ENCODE data around the gene ADSS2. TPM values are rescaled to one million over a fixed set of nuclear protein-coding genes. Genes with fewer than 3 reads are reported as not detected.
"Not testable (repeated sequence)": the region's sequence is repeated elsewhere in the genome, so short reads cannot be mapped to it uniquely, and the experiment has no call there.

Gene ADSS2
- 10 to 100 TPM; 56.2 to 68.2 (median 65.5) TPM for polyA plus RNA-seq (ENCODE audit: insufficient read length in 4 of 4)

DNA sequence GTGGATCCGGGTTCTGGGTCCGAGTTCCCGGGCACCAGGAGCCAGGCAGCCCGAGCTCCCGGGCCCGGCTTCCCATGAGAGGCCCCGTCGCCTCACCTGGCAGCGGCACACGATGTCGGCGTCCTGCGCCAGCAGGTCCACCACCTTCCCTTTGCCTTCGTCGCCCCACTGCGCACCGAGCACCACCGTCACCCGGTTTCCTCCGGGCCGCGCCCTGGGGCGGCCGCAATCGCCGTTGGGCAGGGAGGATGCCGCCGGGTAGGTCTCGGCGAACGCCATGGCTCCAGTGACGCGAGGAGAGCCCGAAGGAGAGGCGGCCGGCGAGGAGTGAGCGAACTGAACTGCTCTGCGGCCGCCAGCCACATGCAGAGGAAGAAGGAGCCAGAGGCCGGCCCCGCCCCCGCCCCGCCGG lies at the start of gene ADSS2:
Gene ADSS2, minus strand, starts transcription at position 371 of the 412 bp plus-strand sequence. Its CDS starts 92 bp downstream, at position 279.
- DNase-seq (ENCODE audit: low read depth in 4 of 4, low spot score in 3 of 4), result no peak

DNA sequence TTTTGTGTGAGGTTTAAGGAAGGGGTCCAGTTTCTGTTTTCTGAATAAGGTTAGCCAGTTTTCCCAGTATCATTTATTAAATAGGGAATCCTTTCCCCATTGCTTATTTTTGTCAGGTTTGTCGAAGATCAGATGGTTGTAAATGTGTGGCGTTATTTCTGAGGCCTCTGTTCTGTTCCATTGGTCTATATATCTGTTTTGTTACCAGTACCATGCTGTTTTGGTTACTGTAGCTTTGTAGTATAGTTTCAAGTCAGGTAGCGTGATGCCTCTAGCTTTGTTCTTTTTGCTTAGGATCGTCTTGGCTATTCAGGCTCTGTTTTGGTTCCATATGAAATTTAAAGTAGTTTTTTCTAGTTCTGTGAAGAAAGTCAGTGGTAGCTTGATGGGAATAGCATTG lies 48.8 kb upstream of the ADSS2 start:
- not testable (repeated sequence) for DNase-seq (ENCODE audit: low read depth in 4 of 4, low spot score in 3 of 4)

DNA sequence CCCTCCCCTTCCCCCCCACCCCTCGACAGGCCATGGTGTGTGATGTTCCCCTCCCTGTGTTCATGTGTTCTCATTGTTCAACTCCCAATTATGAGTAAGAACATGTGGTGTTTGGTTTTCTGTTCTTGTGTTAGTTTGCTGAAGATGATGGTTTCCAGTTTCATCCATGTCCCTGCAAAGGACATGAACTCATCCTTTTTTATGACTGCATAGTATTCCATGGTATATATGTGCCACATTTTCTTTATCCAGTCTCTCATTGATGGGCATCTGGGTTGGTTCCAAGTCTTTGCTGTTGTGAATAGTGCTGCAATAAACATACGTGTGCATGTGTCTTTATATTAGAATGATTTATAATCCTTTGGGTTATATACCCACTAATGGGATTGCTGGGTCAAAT lies 47.8 kb upstream of the ADSS2 start:
- DNase-seq (ENCODE audit: low read depth in 4 of 4, low spot score in 3 of 4), result not testable (repeated sequence)

DNA sequence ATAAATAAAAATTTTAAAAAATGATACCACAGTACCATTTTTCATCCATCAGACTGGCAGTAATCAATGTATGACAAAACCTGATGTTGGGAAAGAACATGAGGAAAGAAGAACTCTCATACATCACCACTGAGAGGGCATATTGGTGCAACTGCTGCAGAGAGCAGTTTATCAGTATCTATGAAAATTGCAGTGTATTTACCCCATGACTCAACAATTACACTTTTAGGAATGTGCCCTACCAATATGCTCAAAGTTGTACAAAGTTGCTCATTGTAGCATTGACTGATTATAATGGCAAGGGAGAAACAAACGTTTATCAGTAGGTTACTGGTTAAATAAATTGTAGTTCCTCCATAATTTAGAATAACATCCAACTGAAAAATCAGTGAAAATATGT lies 46.1 kb upstream of the ADSS2 start:
- DNase-seq (ENCODE audit: low read depth in 4 of 4, low spot score in 3 of 4), result no peak

DNA sequence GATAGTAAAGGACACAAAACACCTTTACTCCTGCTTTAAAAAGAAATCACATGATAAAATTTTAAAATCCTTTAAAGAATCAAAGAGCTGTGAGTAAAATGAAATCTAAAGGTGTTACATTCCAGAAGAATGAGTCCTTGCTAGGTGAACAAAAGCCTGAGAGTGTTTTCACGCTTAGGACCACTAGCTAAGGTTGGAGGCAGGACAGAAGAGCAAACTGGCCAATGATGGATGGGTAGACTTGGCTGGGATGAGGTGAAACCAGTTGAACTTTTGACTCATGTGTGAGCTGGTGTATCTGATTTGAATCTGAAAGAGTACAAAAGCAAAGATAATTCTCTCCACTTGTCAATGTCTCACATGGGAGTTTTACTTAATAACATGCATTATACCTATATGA lies 44.5 kb upstream of the ADSS2 start:
- no peak for DNase-seq (ENCODE audit: low read depth in 4 of 4, low spot score in 3 of 4)

DNA sequence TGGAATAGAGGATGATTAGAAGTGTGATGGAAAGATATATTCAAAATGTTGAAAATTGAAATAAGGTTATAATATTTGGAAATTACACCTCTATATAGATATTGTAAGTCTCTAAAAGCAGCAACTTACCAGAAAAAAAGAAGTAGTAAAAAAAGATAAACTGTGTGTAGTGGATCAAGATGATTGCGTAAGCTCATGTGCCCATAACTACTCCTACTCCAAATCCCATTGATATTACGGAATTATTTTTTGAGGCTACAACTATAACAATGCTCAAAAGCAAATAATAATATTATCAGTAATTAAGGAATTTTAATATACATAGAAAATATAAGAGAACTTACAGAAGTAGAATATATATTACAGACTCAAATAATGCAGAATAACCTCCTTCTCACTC lies 42.9 kb upstream of the ADSS2 start:
- no peak for DNase-seq (ENCODE audit: low read depth in 4 of 4, low spot score in 3 of 4)

DNA sequence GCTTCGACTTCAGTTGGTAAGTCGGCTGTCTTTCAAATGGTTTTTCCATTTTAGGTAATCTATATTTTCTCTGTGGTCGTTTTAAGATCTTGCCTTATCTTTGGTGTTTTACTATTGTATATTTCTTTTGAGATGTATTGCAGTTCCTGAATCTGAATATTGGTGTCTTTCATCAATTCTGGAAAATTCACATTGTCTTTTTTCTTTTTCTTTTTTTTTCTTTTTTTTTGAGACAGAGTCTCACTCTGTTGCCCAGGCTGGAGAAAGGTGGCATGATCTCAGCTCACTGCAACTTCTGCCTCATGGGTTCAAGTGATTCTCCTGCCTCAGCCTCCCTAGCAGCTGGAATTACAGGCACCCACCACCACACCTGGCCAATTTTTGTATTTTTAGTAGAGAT lies 33.3 kb upstream of the ADSS2 start:
- not testable (repeated sequence) for DNase-seq (ENCODE audit: low read depth in 4 of 4, low spot score in 3 of 4)

DNA sequence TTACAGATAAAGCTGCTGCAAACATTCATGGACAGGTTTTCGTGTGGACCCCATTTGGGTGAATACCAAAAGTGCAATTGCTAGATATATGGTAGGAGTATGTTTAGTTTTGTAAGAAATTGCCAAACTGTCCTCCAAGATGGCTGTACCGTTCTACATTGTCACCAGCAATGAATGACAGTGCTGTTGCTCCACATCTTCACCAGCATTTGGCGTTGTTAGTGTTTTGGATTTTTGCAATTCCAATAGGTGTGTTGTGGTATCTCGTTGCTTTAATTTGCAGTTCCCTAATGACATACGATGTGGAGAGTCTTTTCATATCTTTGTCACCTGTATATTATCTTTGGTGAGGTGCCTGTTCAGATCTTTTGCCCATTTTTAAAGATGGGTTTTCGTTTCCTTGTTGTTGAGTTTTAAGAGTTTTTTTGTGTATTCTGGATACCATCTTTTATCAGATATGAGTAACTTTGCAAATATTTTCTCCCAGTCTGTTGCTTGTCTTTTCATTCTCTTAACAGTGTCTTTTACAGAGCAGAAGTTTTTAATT lies 21.4 kb upstream of the ADSS2 start:
- no peak for DNase-seq (ENCODE audit: low read depth in 4 of 4, low spot score in 3 of 4)

DNA sequence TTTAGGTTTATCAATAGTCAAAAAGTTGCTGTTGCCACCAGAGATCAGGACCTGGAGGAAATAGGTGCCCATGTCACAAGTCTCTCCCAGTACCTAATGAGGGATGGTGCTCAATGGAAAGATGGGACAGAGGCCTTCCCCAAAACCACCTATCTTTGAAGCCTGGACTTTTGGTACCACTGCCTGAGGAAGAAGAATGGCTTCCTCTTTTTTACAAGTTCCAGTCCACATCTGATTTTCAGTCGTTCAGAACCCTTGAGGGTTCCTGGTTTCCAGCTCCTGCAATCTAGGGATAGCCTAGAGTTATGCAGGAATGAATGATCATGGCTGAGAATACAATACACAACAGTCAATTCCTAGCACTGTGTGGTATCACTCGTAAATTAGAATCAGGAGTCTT lies 15.0 kb upstream of the ADSS2 start:
- DNase-seq (ENCODE audit: low read depth in 4 of 4, low spot score in 3 of 4), result no peak

DNA sequence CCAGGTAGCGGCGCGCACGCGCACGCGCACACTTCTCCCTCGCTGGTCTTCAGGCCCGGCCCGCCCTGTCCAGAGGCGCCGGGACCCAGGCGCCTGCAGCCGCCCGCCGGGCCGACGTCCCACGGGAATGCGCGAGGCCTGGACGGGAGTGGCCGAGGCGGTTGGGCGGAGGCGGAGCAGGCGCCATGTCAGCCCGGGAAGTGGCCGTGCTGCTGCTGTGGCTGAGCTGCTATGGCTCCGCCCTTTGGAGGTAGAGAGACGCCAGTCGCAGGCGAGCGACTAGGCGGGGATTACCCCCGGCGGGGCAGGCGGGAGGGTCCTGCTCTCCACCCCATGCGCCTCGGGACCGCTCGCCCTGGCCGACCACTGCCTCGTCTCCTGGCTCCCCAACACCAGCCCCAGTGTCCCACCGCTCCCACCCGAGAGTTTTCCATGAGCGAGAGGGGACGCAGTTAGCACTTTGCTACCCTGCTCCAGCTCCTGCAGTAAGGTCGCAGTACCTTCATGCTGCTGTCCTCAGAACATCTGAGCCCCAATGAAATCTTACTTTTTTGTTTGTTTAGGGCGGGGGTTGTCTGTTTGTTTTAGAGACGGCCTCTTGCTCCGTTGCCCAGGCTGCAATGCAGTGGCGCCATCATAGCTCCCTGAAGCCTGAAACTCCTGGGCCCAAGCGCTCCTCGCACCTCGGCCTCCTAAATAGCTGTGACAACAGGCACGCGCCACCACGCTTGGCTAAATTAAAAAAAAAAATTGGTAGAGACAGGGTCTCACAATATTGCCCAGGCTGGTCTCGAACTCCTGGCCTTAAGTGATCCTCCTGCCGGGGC lies 9.7 kb upstream of the ADSS2 start, which contains the start of gene CATSPERE:
Gene CATSPERE, plus strand, starts transcription at position 29 of the 827 bp plus-strand sequence. Its CDS starts 157 bp downstream, at position 186.
- DNase-seq (ENCODE audit: low read depth in 4 of 4, low spot score in 3 of 4), result peak; percentile 67 to 76 (median 74)

DNA sequence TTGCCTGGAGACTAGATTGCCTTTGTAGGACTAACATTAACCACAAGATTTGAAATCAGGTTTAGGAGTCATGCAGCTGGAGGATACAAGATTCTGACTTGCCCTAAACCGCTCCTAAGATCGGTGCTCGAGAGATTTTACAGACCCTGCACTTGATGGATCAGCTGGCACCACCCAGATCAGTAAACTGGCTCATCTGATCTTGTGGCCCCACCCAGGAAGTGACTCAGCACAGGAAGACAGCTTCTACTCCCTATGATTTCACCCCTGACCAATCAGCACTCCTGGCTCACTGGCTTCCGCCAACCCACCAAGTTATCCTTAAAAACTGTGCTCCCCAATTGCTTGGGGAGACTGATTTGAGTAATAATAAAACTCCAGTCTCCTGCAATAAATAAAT lies 8.5 kb upstream of the ADSS2 start:
- no peak for DNase-seq (ENCODE audit: low read depth in 4 of 4, low spot score in 3 of 4)

DNA sequence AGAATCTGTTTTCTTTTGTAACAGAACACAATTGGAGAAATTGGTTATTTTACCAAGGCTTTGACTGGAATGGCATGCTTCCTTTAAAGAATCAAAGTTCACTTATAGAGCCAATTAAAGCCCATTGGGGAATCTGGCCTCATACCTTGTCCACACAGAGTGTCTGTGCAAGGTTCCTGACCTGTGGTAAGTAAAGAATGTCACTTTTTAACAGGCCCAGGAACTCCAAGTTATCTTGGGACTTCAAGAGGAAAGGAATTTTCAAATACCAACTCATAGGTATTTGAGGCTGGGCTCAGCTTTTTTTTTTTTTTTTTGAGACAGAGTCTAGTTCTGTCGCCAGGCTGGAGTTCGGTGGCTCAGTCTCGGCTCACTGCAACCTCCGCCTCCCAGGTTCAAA lies 7.1 kb upstream of the ADSS2 start:
- DNase-seq (ENCODE audit: low read depth in 4 of 4, low spot score in 3 of 4), result no peak

DNA sequence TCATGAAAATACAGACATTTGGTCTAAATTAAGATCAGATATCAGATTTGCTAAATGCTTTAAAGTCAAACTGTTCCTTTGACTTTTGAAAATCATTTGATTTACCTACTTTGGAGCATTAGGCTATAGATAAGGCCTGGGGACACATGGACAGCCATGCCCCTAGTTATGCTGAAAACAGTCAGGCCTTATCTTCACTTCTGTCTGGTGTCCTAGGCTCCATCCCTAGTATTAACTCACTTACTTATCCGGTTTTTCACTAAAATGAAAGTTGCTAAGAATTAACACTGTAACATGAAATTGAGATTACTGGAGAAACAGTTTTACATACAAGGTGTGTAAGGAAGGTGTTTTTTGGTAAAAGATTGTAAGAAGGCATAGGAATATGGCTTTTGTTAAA lies 4.9 kb upstream of the ADSS2 start:
- no peak for DNase-seq (ENCODE audit: low read depth in 4 of 4, low spot score in 3 of 4)

DNA sequence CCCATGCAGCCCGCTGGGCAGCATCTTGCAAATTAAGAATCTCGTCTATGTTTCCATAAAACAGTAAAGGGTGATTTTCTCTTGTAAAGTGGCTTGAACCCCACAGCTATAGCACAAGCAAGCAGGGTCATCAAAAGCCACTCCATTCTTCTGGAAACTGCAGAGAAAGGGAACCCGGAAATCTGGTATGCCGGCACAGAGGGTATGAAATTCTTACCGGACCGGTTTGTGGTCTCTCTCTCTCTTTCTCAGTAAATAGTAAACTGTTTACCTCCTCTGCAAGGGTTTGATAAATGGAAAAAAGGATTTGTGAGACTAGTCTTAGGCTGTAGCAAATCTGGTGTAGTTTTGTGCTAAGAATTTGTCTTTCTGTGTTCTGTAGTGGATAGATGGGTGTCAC lies 2.7 kb upstream of the ADSS2 start:
- DNase-seq (ENCODE audit: low read depth in 4 of 4, low spot score in 3 of 4), result no peak

DNA sequence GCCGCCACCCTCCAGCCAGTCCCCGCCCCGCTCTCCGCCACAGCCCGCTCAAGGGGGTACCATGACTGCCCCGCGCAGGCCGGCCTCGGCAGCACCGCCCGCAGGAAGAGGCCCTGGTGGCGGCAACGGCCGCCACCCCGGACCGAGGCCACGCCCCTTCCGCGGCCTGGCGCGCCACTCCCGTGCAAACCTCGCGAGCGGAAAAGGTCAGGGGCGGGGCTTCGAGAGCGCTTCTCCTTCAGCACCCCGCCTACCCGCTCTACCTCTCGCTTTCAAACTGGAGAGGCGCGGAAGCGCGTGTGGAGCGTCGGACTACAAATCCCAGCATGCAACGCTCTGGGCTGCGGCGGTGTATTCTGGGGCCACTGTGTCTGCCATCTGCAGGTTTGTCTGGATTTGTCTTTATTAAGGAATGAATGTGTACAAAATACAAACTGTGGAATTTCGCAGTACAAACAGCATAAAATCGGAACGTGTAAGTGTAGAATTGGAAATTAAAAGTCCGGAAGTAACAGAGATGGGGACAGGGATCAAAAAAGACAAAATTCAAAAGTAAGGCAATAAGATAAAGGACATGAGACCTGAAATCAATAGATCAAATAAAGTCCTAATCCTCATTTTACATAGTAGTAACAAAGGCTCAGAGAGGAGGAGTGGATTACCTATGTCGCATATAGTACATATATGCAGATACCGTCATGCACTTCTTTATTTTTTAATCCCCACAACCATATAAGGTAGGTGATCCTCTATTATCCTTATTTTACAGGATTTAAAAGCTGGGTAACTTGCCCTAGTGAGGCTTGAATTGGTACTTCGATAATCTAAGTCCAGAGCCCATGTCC lies 464 bp upstream of the ADSS2 start:
- peak; percentile 99 for DNase-seq (ENCODE audit: low read depth in 4 of 4, low spot score in 3 of 4)

DNA sequence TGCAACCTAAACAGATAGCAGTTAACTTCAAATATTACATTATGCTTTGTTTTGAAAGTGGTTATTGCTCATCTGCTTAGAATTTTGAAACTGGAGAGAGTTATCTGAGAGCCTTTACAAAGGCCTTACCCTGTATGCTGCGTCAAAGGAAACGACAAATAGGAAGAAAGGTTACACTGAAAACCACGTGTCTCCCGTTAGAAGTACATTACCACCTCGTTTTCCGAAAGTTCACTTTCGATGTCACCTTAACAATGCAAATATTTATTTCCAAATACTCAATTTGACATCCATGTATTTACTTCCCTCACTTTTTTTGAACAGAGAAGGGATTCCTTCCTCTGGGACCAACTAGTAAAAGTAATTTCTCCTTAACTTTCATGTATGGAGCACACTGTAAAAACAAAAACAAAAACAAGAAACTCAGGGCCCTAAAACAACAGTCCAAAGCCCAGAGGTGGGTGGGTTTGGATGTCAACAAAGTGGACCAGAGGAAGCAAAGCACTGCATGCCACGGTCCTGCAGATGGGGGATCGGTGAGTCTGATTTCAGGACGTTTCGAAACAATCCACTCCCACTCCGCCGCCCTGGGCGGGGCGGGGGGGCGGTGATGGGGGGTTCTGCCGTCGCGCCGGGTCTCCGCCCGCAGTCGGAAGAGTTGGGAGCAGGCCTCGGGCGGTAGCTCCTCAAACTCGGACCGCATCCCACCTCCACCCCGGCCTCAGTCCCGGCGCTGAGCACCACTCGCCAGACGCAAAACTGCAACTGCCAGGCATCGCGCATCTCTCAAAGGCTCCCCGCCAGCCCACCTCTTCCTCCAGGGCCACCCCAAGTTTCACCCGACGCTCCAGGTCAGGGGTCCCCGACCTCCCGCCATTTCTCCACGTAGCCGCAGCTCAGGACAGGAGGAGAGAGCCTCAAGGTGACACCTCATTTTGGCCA lies 841 bp downstream of the ADSS2 start:
- DNase-seq (ENCODE audit: low read depth in 4 of 4, low spot score in 3 of 4), result peak in 3 of 4 donors; percentile 25 to 28 (median 25)

DNA sequence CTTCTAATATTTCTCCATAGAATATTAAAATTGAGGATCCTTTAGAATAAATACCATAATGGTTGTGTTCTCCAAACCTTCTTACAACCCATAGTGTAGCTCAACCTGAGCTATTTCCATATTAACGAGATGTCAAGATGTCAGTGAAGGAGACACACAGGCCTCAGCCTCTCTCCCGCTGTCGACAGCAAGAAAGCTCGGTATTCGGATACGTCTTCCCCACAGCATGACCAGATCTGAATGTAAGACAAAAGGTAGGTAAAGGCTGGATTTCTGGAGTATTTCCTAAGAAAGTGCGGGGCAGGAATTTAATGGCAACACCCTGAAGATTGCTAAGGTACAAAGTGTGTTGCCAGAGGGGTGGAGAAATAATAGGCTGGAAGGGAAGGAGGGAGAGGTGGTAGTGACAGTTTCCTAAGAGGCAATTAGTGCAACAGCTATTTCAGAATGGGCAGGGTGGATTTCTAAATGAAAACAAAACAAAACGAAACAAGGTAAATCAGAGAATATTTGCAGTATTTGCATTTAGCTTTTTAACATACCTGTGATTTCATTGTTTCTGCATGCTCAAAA lies 1.7 kb downstream of the ADSS2 start:
- no peak for DNase-seq (ENCODE audit: low read depth in 4 of 4, low spot score in 3 of 4)

DNA sequence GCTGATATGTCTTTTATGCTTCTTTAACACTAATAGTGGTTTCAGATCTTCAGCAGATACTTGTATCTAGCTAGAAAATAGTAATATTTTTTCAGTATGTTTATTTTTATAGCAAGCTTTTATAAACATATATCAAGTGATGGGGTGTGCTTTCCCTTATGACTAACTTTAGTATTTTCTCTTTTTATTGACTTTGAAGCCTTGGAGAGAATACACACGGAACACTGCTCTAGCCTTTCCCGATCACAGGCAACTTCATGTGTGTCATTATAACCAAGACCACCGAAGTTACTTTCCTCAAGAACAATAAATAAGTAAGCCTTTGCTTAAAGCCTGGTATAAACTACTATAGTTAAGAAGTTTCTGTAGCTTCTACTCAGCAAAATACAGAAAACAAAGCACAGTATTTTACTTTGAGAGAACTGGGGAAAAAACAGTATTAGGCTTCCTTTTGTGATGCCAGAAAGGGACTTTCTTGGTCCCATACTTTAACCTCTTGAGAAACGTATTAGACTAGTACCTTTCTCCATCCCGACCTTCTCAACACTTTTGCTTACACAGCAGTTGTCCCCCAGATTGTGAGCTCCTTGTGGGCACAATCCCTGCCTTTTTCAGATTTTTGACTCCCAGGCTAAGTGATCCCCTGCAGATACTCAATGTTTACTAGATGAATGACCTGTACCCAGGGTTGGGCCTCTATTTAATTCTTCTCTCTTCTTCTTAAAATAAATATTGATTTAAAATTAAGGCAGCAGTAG lies 3.3 kb downstream of the ADSS2 start:
- DNase-seq (ENCODE audit: low read depth in 4 of 4, low spot score in 3 of 4), result no peak

DNA sequence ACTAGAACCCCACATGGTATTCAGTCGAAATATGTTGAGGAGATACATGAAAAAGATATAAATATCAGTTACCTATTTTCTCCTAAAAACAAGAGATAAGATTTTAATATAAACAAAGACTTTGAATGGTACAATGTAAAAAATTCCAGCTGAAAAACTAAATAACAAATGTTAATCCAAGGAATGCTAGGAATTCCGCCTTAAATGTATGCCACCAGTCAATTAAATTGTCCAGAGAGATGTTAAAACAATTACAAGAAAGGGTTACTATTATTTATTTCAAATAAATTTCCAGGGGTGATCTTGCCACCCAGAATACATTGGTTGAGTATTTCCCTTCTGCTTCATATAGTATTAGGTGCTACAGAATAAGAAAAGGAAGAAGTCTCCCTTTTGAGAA lies 4.2 kb downstream of the ADSS2 start:
- DNase-seq (ENCODE audit: low read depth in 4 of 4, low spot score in 3 of 4), result no peak

Data from right renal pelvis (tissue), 4 donors.